Type B pancreatic cell (in vitro differentiated cells): ENCODE results near the gene GBGT1. TPM values are rescaled to one million over a fixed set of nuclear protein-coding genes. Genes with fewer than 3 reads are reported as not detected.
A peak's percentile ranks its signal among the peaks of the same experiment; 100 is the strongest.

Source experiments
- DNase-seq: peaks from one replicate; pipeline ENCODE4 v3.0.0; 2021; ENCODE audit warnings: mixed read lengths; ENCODE audit not compliant: unreplicated experiment; ENCODE audit errors: extremely low spot score
- H3K27ac Mint-ChIP-seq: 2 replicates; pipeline ENCODE4 v1.8.0; 2021; ENCODE audit warnings: mild to moderate bottlenecking, mixed read lengths
- H3K27me3 Mint-ChIP-seq: 2 replicates; pipeline ENCODE4 v1.8.0; 2021; ENCODE audit warnings: mixed read lengths
- H3K36me3 Mint-ChIP-seq: 2 replicates; pipeline ENCODE4 v1.8.0; 2021; ENCODE audit warnings: mixed read lengths
- H3K4me1 Mint-ChIP-seq: one replicate; pipeline ENCODE4 v1.8.0; 2021; ENCODE audit warnings: mixed read lengths; ENCODE audit not compliant: unreplicated experiment
- H3K4me3 Mint-ChIP-seq: 2 replicates; pipeline ENCODE4 v1.8.0; 2021; ENCODE audit warnings: mild to moderate bottlenecking, mixed read lengths
- H3K9me3 Mint-ChIP-seq: 2 replicates; pipeline ENCODE4 v1.8.0; 2021; ENCODE audit warnings: mixed read lengths
- total RNA-seq: library from RNA; stranded (reverse); gene quantifications from 2 replicates; pipeline ENCODE4 v1.2.1, GENCODE V29; 2021; ENCODE audit warnings: low replicate concordance
- TF ChIP-seq, protein P1 (sequence below): fragments of 200-600 bp; sonication (generic); conservative IDR thresholded peaks from 2 replicates; pipeline ENCODE4 v1.5.0; 2021; ENCODE audit warnings: antibody characterized with exemption, mild to moderate bottlenecking

GBGT1 gene
- total RNA-seq, 1 donor from 2014 or later: 21.0 TPM

DNA sequence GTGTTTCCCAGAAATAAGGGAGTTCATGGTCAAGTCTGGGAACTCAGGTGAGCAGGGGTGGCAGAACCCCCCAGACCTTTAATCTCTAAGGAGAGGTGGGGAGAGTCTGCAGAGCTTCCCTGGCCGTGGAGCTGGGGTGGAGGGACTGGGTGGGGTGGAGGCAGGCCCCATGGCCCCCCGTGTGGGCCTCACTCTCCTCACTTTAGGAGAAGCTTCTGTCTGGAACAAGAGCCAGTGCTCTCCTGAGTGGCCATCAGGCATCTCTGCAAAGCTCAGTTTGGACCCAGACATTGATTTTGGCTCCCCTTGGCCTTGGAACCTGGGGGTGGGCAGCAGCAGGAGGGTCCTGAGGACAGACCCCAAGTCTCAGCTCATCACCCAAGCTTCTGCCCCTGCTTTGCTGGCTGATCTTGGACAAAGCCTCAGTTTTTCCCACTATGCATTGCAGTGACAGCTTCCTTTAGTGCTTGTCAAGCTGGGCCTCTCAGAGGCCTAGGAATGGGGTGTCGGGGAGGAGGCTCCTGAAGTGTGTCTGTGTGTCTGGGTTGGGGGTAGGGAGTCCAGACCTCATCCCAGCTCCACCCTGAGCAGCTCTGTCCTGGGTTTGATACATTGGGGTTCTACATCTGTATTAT is 3.5 kb upstream of the GBGT1 start:
- peaks cover 5% of the 10 kb centered on the region for H3K4me1 Mint-ChIP-seq
- no peak for DNase-seq
- peaks cover 5% of the 10 kb centered on the region for H3K9me3 Mint-ChIP-seq
- peaks cover 7% of the 10 kb centered on the region for H3K27me3 Mint-ChIP-seq
- H3K4me3 Mint-ChIP-seq: no peak overlapping the region
- H3K27ac Mint-ChIP-seq: no peak overlapping the region
- TF ChIP-seq, protein P1, sequence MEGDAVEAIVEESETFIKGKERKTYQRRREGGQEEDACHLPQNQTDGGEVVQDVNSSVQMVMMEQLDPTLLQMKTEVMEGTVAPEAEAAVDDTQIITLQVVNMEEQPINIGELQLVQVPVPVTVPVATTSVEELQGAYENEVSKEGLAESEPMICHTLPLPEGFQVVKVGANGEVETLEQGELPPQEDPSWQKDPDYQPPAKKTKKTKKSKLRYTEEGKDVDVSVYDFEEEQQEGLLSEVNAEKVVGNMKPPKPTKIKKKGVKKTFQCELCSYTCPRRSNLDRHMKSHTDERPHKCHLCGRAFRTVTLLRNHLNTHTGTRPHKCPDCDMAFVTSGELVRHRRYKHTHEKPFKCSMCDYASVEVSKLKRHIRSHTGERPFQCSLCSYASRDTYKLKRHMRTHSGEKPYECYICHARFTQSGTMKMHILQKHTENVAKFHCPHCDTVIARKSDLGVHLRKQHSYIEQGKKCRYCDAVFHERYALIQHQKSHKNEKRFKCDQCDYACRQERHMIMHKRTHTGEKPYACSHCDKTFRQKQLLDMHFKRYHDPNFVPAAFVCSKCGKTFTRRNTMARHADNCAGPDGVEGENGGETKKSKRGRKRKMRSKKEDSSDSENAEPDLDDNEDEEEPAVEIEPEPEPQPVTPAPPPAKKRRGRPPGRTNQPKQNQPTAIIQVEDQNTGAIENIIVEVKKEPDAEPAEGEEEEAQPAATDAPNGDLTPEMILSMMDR: no peak
- peaks cover 4% of the 10 kb centered on the region for H3K36me3 Mint-ChIP-seq

DNA sequence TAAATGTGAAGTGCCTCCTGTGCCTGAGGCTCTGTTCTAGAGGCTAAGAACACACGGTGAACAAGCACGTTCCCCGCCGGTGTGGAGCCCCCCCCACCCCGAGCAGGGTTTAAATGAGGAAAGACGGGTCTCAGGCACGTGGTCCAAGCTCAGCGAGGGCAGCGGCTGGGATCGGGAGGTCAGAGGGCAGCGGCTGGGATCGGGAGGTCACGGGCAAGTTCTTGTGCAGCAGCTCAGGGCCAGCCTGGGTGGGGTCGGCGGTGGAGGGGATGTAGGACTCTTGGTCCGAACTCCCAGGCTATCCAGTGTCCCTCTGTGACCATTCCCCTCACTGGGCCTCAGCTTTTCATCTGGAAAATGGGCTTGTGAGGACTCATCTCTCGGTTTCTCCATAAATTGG is 2.7 kb upstream of the GBGT1 start:
- H3K36me3 Mint-ChIP-seq: peaks cover 4% of the 10 kb centered on the region
- no peak for DNase-seq
- no peak overlapping the region for H3K4me3 Mint-ChIP-seq
- TF ChIP-seq, protein P1: no peak
- peaks cover 11% of the 10 kb centered on the region for H3K27me3 Mint-ChIP-seq
- peaks cover 5% of the 10 kb centered on the region for H3K9me3 Mint-ChIP-seq
- no peak overlapping the region for H3K27ac Mint-ChIP-seq
- peaks cover 5% of the 10 kb centered on the region for H3K4me1 Mint-ChIP-seq

DNA sequence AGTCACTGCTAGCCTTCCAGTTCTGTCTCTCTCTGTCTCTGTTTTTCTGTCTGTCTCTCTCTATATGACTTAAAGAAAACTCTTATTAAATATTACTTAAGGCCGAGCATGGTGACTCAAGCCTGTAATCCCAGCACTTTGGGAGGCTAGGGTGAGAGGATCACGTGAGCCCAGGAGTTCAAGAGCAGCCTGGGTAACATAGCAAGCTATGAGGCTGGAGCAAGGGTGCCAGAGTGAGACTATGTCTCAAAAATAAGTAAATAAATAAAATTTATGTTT is 1.7 kb upstream of the GBGT1 start:
- H3K4me3 Mint-ChIP-seq: peak overlapping the region; percentile 63
- H3K27me3 Mint-ChIP-seq: peaks cover 15% of the 10 kb centered on the region
- peaks cover 4% of the 10 kb centered on the region for H3K36me3 Mint-ChIP-seq

DNA sequence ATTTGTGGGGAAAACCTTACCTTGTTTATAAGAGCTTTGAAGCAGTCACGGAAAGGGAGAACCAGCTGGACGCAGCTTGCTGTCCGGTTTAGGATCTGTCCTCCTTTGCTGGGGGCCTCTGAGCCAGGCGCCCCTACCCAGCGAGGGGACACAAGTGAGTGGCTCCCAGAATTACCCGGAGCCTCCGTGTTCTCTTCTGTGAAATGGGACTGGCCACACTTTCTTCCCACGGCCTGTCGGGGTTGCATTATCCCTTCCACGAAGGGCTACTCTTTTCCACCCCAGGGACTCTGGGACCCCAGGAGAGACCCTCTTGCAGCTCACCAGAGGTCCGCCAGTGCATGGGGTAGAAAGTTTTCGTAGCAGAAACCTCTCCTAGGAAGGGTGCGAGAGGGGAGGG is 477 bp upstream of the GBGT1 start:
- H3K4me3 Mint-ChIP-seq: peak overlapping the region; percentile 82
- peaks cover 6% of the 10 kb centered on the region for H3K4me1 Mint-ChIP-seq
- peaks cover 1% of the 10 kb centered on the region for H3K36me3 Mint-ChIP-seq
- DNase-seq: no peak
- peaks cover 15% of the 10 kb centered on the region for H3K27me3 Mint-ChIP-seq
- peaks cover 2% of the 10 kb centered on the region for H3K9me3 Mint-ChIP-seq
- TF ChIP-seq, protein P1: no peak
- peak overlapping the region; percentile 55 for H3K27ac Mint-ChIP-seq

More for the DNA sequence above, 1.7 kb upstream of the GBGT1 start:
- Mint-ChIP-seq H3K9me3 (peaks cover 5% of the 10 kb centered on the region), H3K4me1 (peaks cover 9% of the 10 kb centered on the region), H3K27ac (no peak overlapping the region)
- no peak for DNase-seq
- TF ChIP-seq, protein P1: no peak

DNA sequence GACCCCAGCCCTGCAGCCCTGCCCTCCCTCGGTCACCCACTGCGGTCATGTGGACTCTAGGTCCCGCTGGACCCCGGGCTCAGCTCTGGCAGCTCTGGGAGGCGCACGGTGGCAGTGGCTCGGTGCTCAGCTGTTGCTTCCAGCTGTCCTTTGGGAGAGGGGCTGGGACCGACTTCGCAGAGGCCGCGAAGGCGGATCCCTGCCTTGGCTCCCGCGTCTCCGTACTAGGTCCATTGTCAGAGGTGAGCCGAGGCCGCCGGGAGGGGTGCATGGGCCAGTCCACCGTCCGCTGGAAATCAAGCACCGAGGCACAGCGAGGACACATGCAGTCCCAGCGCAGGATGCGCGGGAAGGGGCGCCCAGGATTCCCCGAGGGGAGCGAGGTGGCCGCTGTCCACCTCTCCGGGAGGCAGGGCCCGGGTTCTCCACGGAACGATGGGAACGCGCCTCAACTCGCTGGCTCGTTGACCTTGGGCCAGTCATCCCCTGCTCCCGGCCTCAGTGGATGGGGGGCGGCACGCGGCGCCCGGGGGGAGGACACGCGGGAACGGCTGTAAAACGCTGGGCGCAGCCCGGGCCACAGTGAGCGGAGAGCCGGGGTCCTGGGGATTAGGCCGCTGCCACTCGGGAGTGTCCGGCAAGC is 732 bp downstream of the GBGT1 start:
- peak overlapping the region; percentile 73 for H3K4me3 Mint-ChIP-seq
- H3K27ac Mint-ChIP-seq: no peak overlapping the region
- no peaks in the 10 kb centered on the region for H3K36me3 Mint-ChIP-seq
- no peaks in the 10 kb centered on the region for H3K9me3 Mint-ChIP-seq
- peaks cover 4% of the 10 kb centered on the region for H3K4me1 Mint-ChIP-seq
- H3K27me3 Mint-ChIP-seq: peaks cover 15% of the 10 kb centered on the region
- TF ChIP-seq, protein P1: no peak
- DNase-seq: no peak
